H1 (cell line): ENCODE measurements around the gene GGCX. TPM values are rescaled to one million over a fixed set of nuclear protein-coding genes. Genes with fewer than 3 reads are reported as not detected.

ENCODE experiments used
- CTCF ChIA-PET: fragments of 300-600 bp; sonication (Branson Sonifier 250); formaldehyde crosslinking; loops from one replicate; lab custom pipeline; 2021; ENCODE audit not compliant: partially characterized antibody; lab: Charles Lee
- POLR2A ChIA-PET: fragments of 300-600 bp; sonication (Branson Sonifier 250); formaldehyde crosslinking; loops from one replicate; lab custom pipeline; 2021; ENCODE audit warnings: inconsistent platforms; ENCODE audit not compliant: partially characterized antibody; lab: Charles Lee
- DNase-seq, 2 experiments: peaks; one replicate each; pipeline versions ENCODE4 v3.0.0 to v3.0.0-alpha.2; 2010 to 2022; ENCODE audit warnings: low spot score in 2 of 2, low read depth in 1 of 2, mixed read lengths in 1 of 2
- FAIRE-seq: peaks from 2 replicates; lab custom pipeline; 2011; peaks lifted over from hg19 to GRCh38; lab: Jason Lieb, UNC
- H2AFZ ChIP-seq: 2 replicates; pipeline ENCODE4 v1.8.1; 2012; ENCODE audit warnings: low read length, inconsistent platforms
- H2AK5ac ChIP-seq: 2 replicates; pipeline ENCODE4 v1.6.1; 2013; ENCODE audit warnings: low read depth, low read length
- H2BK120ac ChIP-seq: replicated peaks from 2 replicates; pipeline ENCODE3; 2013; ENCODE audit warnings: low read depth, low read length, inconsistent platforms
- H2BK12ac ChIP-seq: 2 replicates; pipeline ENCODE4 v1.6.1; 2013; ENCODE audit warnings: low read depth, low read length
- H2BK15ac ChIP-seq: 2 replicates; pipeline ENCODE4 v1.6.1; 2013; ENCODE audit warnings: low read length
- H2BK20ac ChIP-seq: 2 replicates; pipeline ENCODE4 v1.6.1; 2013; ENCODE audit warnings: low read length
- H2BK5ac ChIP-seq: 2 replicates; pipeline ENCODE4 v1.6.1; 2013; ENCODE audit warnings: low read depth, low read length
- H3K14ac ChIP-seq: 2 replicates; pipeline ENCODE4 v1.6.1; 2013; ENCODE audit warnings: inconsistent platforms; ENCODE audit not compliant: insufficient read length
- H3K18ac ChIP-seq: 2 replicates; pipeline ENCODE4 v1.6.1; 2013; ENCODE audit warnings: low read length; ENCODE audit errors: extremely low read depth
- H3K23ac ChIP-seq: 2 replicates; pipeline ENCODE4 v1.6.1; 2013; ENCODE audit warnings: inconsistent platforms; ENCODE audit not compliant: insufficient read length
- H3K23me2 ChIP-seq: 2 replicates; pipeline ENCODE4 v1.6.1; 2013; ENCODE audit warnings: low read depth, low read length
- H3K27ac ChIP-seq: 2 replicates; pipeline ENCODE4 v1.6.1; 2011; ENCODE audit warnings: low read depth, low read length, inconsistent platforms
- H3K27me3 ChIP-seq, 4 experiments: replicated peaks in 1 of 4; 1 replicate in 1 of 4; 2 replicates in 3 of 4; pipeline versions ENCODE4 v1.6.1 to v1.8.1; 2011 to 2013; ENCODE audit warnings: low read length in 3 of 4, mild to moderate bottlenecking in 3 of 4, inconsistent platforms in 2 of 4, mixed read lengths in 2 of 4, moderate library complexity in 1 of 4; ENCODE audit not compliant: control insufficient read depth in 3 of 4, insufficient read depth in 3 of 4; ENCODE audit errors: extremely low read depth in 1 of 4
- H3K36me3 ChIP-seq, 4 experiments: 2 replicates each; pipeline versions ENCODE4 v1.6.1 to v1.8.1; 2011 to 2013; ENCODE audit warnings: mild to moderate bottlenecking in 4 of 4, low read length in 3 of 4, moderate library complexity in 2 of 4, control low read depth in 1 of 4, inconsistent platforms in 1 of 4; ENCODE audit not compliant: insufficient read depth in 4 of 4, control insufficient read depth in 2 of 4
- H3K4ac ChIP-seq: replicated peaks from 2 replicates; pipeline ENCODE3; 2013; ENCODE audit warnings: low read length, low read depth, mixed read lengths, inconsistent platforms; ENCODE audit not compliant: insufficient read length
- H3K4me1 ChIP-seq, 4 experiments: replicated peaks in 1 of 4; 1 replicate in 1 of 4; 2 replicates in 3 of 4; pipeline versions ENCODE4 v1.6.1 to v1.8.1; 2011 to 2013; ENCODE audit warnings: low read length in 3 of 4, inconsistent platforms in 2 of 4, mixed read lengths in 1 of 4; ENCODE audit not compliant: insufficient read depth in 4 of 4, control insufficient read depth in 3 of 4
- H3K4me2 ChIP-seq, 2 experiments: 2 replicates each; pipeline versions ENCODE4 v1.6.1 to v1.8.1; 2011 to 2013; ENCODE audit warnings: low read depth in 2 of 2, low read length in 2 of 2, control low read depth in 1 of 2, inconsistent platforms in 1 of 2, mild to moderate bottlenecking in 1 of 2; ENCODE audit not compliant: insufficient read depth in 1 of 2
- H3K4me3 ChIP-seq, 4 experiments: fragments of 200-600, 300-600 bp in 1 of 4; sonication (generic), shearing (Covaris generic), sonication (Bioruptor Twin) in 1 of 4; 2 replicates each; pipeline versions ENCODE4 v1.5.1 to v1.8.1; 2011 to 2016; ENCODE audit warnings: low read length in 4 of 4, low read depth in 3 of 4, control low read depth in 2 of 4, inconsistent platforms in 2 of 4, mild to moderate bottlenecking in 2 of 4, mixed read lengths in 1 of 4, moderate library complexity in 1 of 4; ENCODE audit not compliant: insufficient read depth in 2 of 4; ENCODE audit errors: extremely low read depth in 1 of 4
- H3K56ac ChIP-seq: replicated peaks from 2 replicates; pipeline ENCODE3; 2013; ENCODE audit warnings: low read depth, mild to moderate bottlenecking, mixed read lengths, low read length, inconsistent platforms; ENCODE audit not compliant: insufficient read length
- H3K79me1 ChIP-seq: 2 replicates; pipeline ENCODE4 v1.6.1; 2013; ENCODE audit warnings: low read depth, low read length, control low read depth
- H3K79me2 ChIP-seq, 2 experiments: 2 replicates each; pipeline versions ENCODE4 v1.6.1 to v1.8.1; 2012 to 2013; ENCODE audit warnings: low read length in 2 of 2, mild to moderate bottlenecking in 2 of 2, inconsistent platforms in 1 of 2; ENCODE audit not compliant: insufficient read depth in 2 of 2, control insufficient read depth in 1 of 2
- H3K9ac ChIP-seq, 4 experiments: replicated peaks in 1 of 4; 1 replicate in 1 of 4; 2 replicates in 3 of 4; pipeline versions ENCODE4 v1.6.1 to v1.8.1; 2011 to 2013; ENCODE audit warnings: low read depth in 3 of 4, low read length in 3 of 4, control low read depth in 2 of 4, mild to moderate bottlenecking in 2 of 4, moderate library complexity in 2 of 4, inconsistent platforms in 1 of 4; ENCODE audit errors: extremely low read depth in 1 of 4
- H3K9me3 ChIP-seq, 2 experiments: 2 replicates each; pipeline versions ENCODE4 v1.6.1 to v1.8.1; 2012 to 2013; ENCODE audit warnings: mild to moderate bottlenecking in 2 of 2, moderate library complexity in 2 of 2, control low read depth in 1 of 2, inconsistent platforms in 1 of 2, low read depth in 1 of 2, low read length in 1 of 2, mixed read lengths in 1 of 2; ENCODE audit not compliant: insufficient read depth in 2 of 2
- H4K20me1 ChIP-seq, 2 experiments: replicated peaks in 1 of 2; 2 replicates each; pipeline versions ENCODE3 to v1.8.1; 2011 to 2013; ENCODE audit warnings: inconsistent platforms in 2 of 2, low read length in 2 of 2, mild to moderate bottlenecking in 1 of 2; ENCODE audit not compliant: insufficient read depth in 2 of 2, control insufficient read depth in 1 of 2
- H4K5ac ChIP-seq: 2 replicates; pipeline ENCODE4 v1.6.1; 2013; ENCODE audit warnings: low read length, low read depth, mixed read lengths, inconsistent platforms; ENCODE audit not compliant: insufficient read length
- H4K8ac ChIP-seq: 2 replicates; pipeline ENCODE4 v1.8.0; 2013; ENCODE audit warnings: mild to moderate bottlenecking, moderate library complexity, low read length, inconsistent platforms; ENCODE audit not compliant: insufficient read depth; ENCODE audit errors: extremely low read depth
- H4K91ac ChIP-seq: replicated peaks from 2 replicates; pipeline ENCODE3; 2013; ENCODE audit warnings: low read length, mixed read lengths, inconsistent platforms; ENCODE audit not compliant: insufficient read length
- CTBP2 ChIP-seq: IDR thresholded peaks from 2 replicates; pipeline ENCODE4 v1.7.0; 2011; ENCODE audit warnings: borderline replicate concordance, mild to moderate bottlenecking, moderate library complexity, mixed read lengths, low read length; ENCODE audit not compliant: insufficient read depth, insufficient read length
- EZH2 ChIP-seq: fragments of 200-600 bp; sonication (generic); IDR thresholded peaks from 2 replicates; pipeline ENCODE4 v1.7.1; 2012; ENCODE audit warnings: low read depth, mild to moderate bottlenecking, moderate library complexity, low read length, inconsistent platforms; ENCODE audit not compliant: severe bottlenecking
- HDAC6 ChIP-seq: IDR thresholded peaks from one replicate; pipeline ENCODE4 v1.7.1; 2012; ENCODE audit warnings: low read depth, mild to moderate bottlenecking, inconsistent platforms, low read length, moderate library complexity
- JUND ChIP-seq: IDR thresholded peaks from 2 replicates; pipeline ENCODE4 v1.6.1; 2011; ENCODE audit warnings: mild to moderate bottlenecking, improper control_type of control experiment, low read length
- NANOG ChIP-seq: IDR thresholded peaks from 2 replicates; pipeline ENCODE4 v1.6.1; 2011; ENCODE audit warnings: low read length, low read depth, mild to moderate bottlenecking, inconsistent platforms; ENCODE audit not compliant: insufficient read depth, poor library complexity, severe bottlenecking
- NRF1 ChIP-seq: IDR thresholded peaks from 2 replicates; pipeline ENCODE4 v1.6.1; 2011; ENCODE audit warnings: mild to moderate bottlenecking, low read depth, low read length, improper control_type of control experiment
- PHF8 ChIP-seq: fragments of 200-600 bp; sonication (generic); conservative IDR thresholded peaks from 2 replicates; pipeline ENCODE4 v1.7.1; 2012; ENCODE audit warnings: low read depth, mild to moderate bottlenecking, inconsistent platforms, low read length, moderate library complexity
- RBBP5 ChIP-seq: IDR thresholded peaks from 2 replicates; pipeline ENCODE4 v1.7.1; 2012; ENCODE audit warnings: low read depth, mild to moderate bottlenecking, inconsistent platforms, low read length, moderate library complexity, borderline replicate concordance
- SRF ChIP-seq: IDR thresholded peaks from 2 replicates; pipeline ENCODE4 v1.6.1; 2011; ENCODE audit warnings: mild to moderate bottlenecking, low read depth, low read length, moderate library complexity
- TEAD4 ChIP-seq: IDR thresholded peaks from 2 replicates; pipeline ENCODE4 v1.6.1; 2012; ENCODE audit warnings: low read depth, low read length, inconsistent platforms, mixed read lengths
- YY1 ChIP-seq: IDR thresholded peaks from 2 replicates; pipeline ENCODE4 v1.6.1; 2011; ENCODE audit warnings: low read depth, mild to moderate bottlenecking, low read length
- WGBS, 2 experiments: shearing (Covaris generic) in 1 of 2; methylation state at CpG; one replicate each; pipeline versions ENCODE4 v1.1.6 to v1.1.7; 2013 to 2015; ENCODE audit warnings: low lambda C conversion rate in 2 of 2, mixed read lengths in 2 of 2, inconsistent platforms in 1 of 2, low coverage in 1 of 2, missing lambda C conversion rate in 1 of 2; ENCODE audit not compliant: insufficient replicate concordance in 2 of 2, insufficient coverage in 1 of 2, insufficient read length in 1 of 2; ENCODE audit errors: extremely low coverage in 1 of 2, missing lambda C conversion rate in 1 of 2; 5-methylcytosine and 5-hydroxymethylcytosine counted together
- polyA plus RNA-seq, 7 experiments: library from polyadenylated mRNA; depleted of rRNA in 3 of 7; stranded (reverse) in 5 of 7; unstranded in 2 of 7; fragments of >200 nt in 5 of 7; fragments of 200-250 nt in 2 of 7; gene quantifications; 1 replicate in 5 of 7; 2 replicates in 1 of 7; 4 replicates in 1 of 7; pipeline versions ENCODE4 v1.2.1 to v1.2.3, GENCODE V29; 2011 to 2013; ENCODE audit warnings: missing spikeins in 2 of 7, mixed read lengths in 2 of 7
- total RNA-seq: library from RNA; stranded (reverse); fragmentation: NEBNext Ultra II Directional; extraction: Animal tissue kit (Norgen Biotek cat#: 25700); gene quantifications from 2 replicates; pipeline ENCODE4 v1.2.1, GENCODE V29; 2021
- TF ChIP-seq, protein P1 (sequence below): IDR thresholded peaks from 2 replicates; pipeline ENCODE4 v1.6.1; 2011; ENCODE audit warnings: low read length, improper control_type of control experiment

GGCX gene
- total and polyA plus RNA-seq, 2 of the 8 experiments (the other 6 are each of a cell fraction or from before 2014, with no cell fraction given): 29.4 to 33.8 TPM

DNA sequence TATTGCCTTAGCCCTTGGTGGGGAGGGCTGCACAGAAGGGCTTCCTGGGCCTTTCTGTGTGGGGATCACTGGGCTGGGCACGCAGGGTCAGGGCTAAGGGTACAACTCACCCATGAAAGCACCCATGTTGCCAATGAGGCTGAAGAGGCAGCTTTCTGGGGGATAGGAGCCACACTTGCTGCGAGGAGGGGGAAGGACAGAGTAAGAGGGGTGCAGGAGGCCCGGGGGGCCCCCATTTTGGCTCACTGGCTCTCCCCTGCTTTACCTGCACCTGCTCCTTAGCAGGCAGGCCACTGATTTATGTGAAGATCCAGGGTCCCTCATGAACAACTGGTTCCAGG is 38.9 kb upstream of the GGCX start:
- FAIRE-seq: no peak
- TF ChIP-seq CTBP2 (no peak), YY1 (no peak), HDAC6 (no peak), PHF8 (no peak), NRF1 (no peak), TEAD4 (no peak), EZH2 (no peak), JUND (no peak), SRF (no peak), NANOG (no peak), RBBP5 (no peak)
- TF ChIP-seq, protein P1, sequence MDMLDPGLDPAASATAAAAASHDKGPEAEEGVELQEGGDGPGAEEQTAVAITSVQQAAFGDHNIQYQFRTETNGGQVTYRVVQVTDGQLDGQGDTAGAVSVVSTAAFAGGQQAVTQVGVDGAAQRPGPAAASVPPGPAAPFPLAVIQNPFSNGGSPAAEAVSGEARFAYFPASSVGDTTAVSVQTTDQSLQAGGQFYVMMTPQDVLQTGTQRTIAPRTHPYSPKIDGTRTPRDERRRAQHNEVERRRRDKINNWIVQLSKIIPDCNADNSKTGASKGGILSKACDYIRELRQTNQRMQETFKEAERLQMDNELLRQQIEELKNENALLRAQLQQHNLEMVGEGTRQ: no peak

More for the DNA sequence above, 38.9 kb upstream of the GGCX start:
- Histone ChIP-seq H2BK12ac (no peak overlapping the region), H3K27me3 (no peaks in the 10 kb centered on the region), H3K79me1 (peaks cover 6% of the 10 kb centered on the region; the same call in 1 of the 2 replicates), H3K4me1 (peaks cover 0 to 10% (median 3%) of the 10 kb centered on the region in 4 experiments; a peak in 6 of 7 replicates), H3K79me2 (peaks cover 0 to 18% of the 10 kb centered on the region in 2 experiments; a peak in 2 of 4 replicates), H2AK5ac (no peak overlapping the region), H2BK20ac (no peak overlapping the region), H3K4me2 (no peak overlapping the region), H4K91ac (no peak overlapping the region), H3K9ac (no peak overlapping the region), H3K36me3 (peaks cover 4 to 21% (median 7%) of the 10 kb centered on the region in 4 experiments; a peak in 4 of 8 replicates), H4K20me1 (peaks cover 2 to 9% of the 10 kb centered on the region in 2 experiments), H3K18ac (no peak overlapping the region), H2AFZ (no peak overlapping the region), H2BK15ac (no peak overlapping the region), H3K14ac (no peak overlapping the region), H3K23ac (no peak overlapping the region), H2BK120ac (no peak overlapping the region), H3K4ac (no peak overlapping the region), H3K4me3 (no peak overlapping the region), H3K27ac (no peak overlapping the region), H2BK5ac (no peak overlapping the region), H3K56ac (no peak overlapping the region), H4K8ac (no peak overlapping the region; the same call in 1 of the 2 replicates), H3K23me2 (peaks cover 20% of the 10 kb centered on the region), H3K9me3 (no peaks in the 10 kb centered on the region), H4K5ac (no peak overlapping the region)
- CTCF ChIA-PET: interaction anchor here (0.9 to 1.5 kb wide), 4 partner anchors 9 to 28 kb away, joined by 3 to 5 read pairs (median 4); partner anchors contain the start of gene VAMP5
- POLR2A ChIA-PET: interaction anchor here (0.6 to 7.9 kb wide), 7 partner anchors 9 to 60 kb away, joined by 3 to 95 read pairs (median 8); partner anchors contain the start of genes C2orf68, MAT2A and USP39
- 90% methylated on average over 2 of the region's 3 CpGs; no CpG with 5 or more reads in 1 of the 2 experiments for WGBS, 2 experiments
- no peak for DNase-seq
